Measurements from ENCODE around the gene SCLT1. TPM values are rescaled to one million over a fixed set of nuclear protein-coding genes. Genes with fewer than 3 reads are reported as not detected.

The SCLT1 gene
- total RNA-seq: 10 to 100 TPM; 11.5 to 23.6 (median 18.7) TPM

DNA sequence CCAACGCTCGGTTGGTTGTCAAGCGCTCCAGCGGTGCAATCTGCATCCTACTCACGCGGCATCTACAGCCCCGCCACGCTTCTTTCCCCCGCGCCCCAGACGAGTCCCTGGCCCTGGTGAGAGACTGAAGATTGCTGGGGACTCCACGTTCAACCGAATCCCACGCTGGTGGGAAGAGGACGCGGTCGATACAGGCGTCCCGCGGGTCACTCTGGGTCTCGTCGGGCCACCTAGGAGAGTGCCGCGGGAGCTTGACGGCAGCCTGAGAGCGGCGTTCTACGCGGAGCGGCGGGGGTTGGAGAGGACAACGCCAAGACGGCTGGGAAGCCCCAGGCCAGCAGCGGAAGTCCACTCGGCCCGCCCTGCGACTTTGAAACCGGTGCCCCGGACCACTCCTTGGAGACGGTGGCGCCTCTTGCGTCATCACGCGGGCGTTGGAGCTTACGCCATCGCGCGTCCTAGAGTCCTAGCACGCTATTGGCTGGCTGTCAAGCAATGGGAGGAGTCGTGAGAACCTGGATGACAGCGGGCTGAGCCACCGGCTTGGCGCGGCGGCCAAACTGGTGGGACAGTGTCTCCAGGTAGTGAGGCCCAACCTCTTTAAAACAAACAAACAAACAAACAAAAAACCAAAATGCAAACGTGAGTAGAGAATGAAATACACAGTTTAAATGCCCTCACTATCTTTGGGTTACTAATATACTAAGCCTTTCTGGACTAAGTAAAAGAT lies at the start of gene SCLT1:
SCLT1 (minus strand) TSS at position 349 of the 730 bp plus-strand sequence. CDS start 436 bp downstream, outside the sequence.
- peak; percentile 97 for DNase-seq (ENCODE audit: low spot score in 2 of 2)
- H3K4me1 ChIP-seq: peaks cover 0 to 4% of the 10 kb centered on the region in 2 donors
- H3K4me3 ChIP-seq: peak within 1 kb of the TSS; percentile 67 to 98 (median 79)
- no peaks in the 10 kb centered on the region for H3K27me3 ChIP-seq
- intact Hi-C loops (cut with DNase I; ENCODE audit: low total_unique reads): no loop called here
- H3K36me3 ChIP-seq: no peaks in the 10 kb centered on the region
- H3K9me3 ChIP-seq: no peaks in the 10 kb centered on the region
- H3K27ac ChIP-seq: peak within 1 kb of the TSS; percentile 95 to 98
- peak; percentile 83 to 91 (median 88) for TF ChIP-seq POLR2AphosphoS5 (IDR thresholded peaks at IDR 0.05)
- TF ChIP-seq, protein P1, sequence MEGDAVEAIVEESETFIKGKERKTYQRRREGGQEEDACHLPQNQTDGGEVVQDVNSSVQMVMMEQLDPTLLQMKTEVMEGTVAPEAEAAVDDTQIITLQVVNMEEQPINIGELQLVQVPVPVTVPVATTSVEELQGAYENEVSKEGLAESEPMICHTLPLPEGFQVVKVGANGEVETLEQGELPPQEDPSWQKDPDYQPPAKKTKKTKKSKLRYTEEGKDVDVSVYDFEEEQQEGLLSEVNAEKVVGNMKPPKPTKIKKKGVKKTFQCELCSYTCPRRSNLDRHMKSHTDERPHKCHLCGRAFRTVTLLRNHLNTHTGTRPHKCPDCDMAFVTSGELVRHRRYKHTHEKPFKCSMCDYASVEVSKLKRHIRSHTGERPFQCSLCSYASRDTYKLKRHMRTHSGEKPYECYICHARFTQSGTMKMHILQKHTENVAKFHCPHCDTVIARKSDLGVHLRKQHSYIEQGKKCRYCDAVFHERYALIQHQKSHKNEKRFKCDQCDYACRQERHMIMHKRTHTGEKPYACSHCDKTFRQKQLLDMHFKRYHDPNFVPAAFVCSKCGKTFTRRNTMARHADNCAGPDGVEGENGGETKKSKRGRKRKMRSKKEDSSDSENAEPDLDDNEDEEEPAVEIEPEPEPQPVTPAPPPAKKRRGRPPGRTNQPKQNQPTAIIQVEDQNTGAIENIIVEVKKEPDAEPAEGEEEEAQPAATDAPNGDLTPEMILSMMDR (IDR thresholded peaks at IDR 0.05): no peak
- no peak for TF ChIP-seq POLR2A (IDR thresholded peaks at IDR 0.05)

DNA sequence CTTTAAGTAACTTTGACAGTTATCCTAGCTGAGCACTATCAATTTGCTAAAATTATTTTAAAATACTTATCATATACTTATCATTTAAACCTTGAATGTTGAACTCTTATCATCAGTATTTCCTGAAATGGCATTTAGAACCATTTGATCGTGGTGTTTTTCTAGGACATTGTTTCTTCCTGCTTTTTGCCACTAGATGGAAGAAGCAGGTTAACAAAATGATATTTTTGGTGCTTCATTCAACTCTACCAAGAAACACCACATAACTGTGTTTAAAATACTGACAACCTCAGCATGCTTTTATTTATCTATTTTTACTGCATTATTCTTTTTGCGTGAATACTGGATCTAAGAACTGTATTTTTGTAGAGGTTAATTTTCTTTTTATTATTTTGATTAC lies 47.2 kb upstream of the SCLT1 start:
- Histone ChIP-seq H3K4me1 (no peaks in the 10 kb centered on the region), H3K36me3 (no peaks in the 10 kb centered on the region), H3K27me3 (no peaks in the 10 kb centered on the region), H3K9me3 (no peaks in the 10 kb centered on the region), H3K4me3 (no peak overlapping the region), H3K27ac (no peak overlapping the region)
- TF ChIP-seq POLR2AphosphoS5 (IDR thresholded peaks at IDR 0.05): no peak
- TF ChIP-seq POLR2A (IDR thresholded peaks at IDR 0.05): no peak
- TF ChIP-seq, protein P1 (IDR thresholded peaks at IDR 0.05): no peak
- intact Hi-C loops (cut with DNase I; ENCODE audit: low total_unique reads): no loop called here
- no peak for DNase-seq (ENCODE audit: low spot score in 2 of 2)

DNA sequence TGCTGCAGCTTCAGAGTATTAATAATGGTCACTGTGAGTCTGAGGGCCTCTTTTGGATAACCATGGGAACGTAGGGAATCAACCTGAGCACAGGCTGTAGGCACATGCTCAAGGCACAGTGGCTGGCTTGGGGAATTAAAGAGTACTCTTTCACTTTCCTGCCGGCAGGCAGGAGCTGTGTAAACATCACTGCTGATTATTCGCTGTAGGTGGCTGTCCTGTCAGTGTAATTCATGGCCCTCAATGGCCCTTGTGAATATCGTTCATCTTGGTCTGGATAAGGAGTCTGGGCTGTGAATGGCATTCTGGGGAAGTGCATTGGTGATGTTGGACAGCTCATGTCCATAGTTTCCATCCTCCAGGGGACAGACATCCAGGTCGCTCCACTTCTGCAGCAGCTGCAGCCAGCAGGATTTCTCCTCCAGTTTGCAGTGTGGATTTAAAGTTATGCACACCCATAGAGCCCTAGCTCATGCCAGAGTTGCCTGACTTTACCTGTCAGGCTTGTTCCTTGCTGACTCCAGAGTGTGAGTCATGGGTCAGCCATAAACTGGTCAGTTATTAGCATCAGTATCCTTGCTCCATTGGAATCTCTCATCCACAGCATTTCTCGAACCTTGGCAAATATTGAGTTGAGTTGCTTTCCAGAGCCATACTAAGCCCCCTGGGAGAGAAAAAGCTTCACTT lies 45.6 kb upstream of the SCLT1 start:
- intact Hi-C loops (cut with DNase I; ENCODE audit: low total_unique reads): no loop called here
- Histone ChIP-seq H3K36me3 (no peaks in the 10 kb centered on the region), H3K4me1 (no peaks in the 10 kb centered on the region), H3K4me3 (no peak overlapping the region), H3K27ac (no peak overlapping the region), H3K9me3 (no peaks in the 10 kb centered on the region), H3K27me3 (no peaks in the 10 kb centered on the region)
- no peak for DNase-seq (ENCODE audit: low spot score in 2 of 2)
- no peak for TF ChIP-seq POLR2A (IDR thresholded peaks at IDR 0.05)
- TF ChIP-seq, protein P1 (IDR thresholded peaks at IDR 0.05): no peak
- no peak for TF ChIP-seq POLR2AphosphoS5 (IDR thresholded peaks at IDR 0.05)

DNA sequence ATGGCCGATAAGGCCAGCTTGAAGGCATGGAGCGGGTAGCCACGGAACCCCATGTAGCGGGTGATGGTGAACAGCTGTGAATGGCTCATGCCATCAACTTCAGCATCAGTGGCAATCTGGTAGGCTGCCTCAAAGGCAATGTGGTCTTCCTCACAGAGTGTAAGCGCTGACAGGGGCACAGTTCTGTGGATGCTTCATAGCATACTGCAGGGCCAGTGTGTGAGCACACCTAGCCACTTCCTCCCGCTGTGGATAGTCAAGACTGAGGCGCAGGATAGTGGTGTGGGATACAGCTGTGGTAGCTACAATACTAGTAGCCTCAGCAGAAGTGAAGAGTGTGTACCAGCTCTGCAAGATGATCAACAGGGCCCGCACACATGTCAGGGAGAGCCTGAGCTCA lies 43.1 kb upstream of the SCLT1 start:
- intact Hi-C loops (cut with DNase I; ENCODE audit: low total_unique reads): no loop called here
- TF ChIP-seq POLR2A (IDR thresholded peaks at IDR 0.05): no peak
- TF ChIP-seq POLR2AphosphoS5 (IDR thresholded peaks at IDR 0.05): no peak
- TF ChIP-seq, protein P1 (IDR thresholded peaks at IDR 0.05): no peak
- Histone ChIP-seq H3K27ac (no peak overlapping the region), H3K4me1 (no peaks in the 10 kb centered on the region), H3K36me3 (no peaks in the 10 kb centered on the region), H3K9me3 (peaks cover 0 to 4% of the 10 kb centered on the region in 2 donors), H3K27me3 (no peaks in the 10 kb centered on the region), H3K4me3 (no peak overlapping the region)
- no peak for DNase-seq (ENCODE audit: low spot score in 2 of 2)

DNA sequence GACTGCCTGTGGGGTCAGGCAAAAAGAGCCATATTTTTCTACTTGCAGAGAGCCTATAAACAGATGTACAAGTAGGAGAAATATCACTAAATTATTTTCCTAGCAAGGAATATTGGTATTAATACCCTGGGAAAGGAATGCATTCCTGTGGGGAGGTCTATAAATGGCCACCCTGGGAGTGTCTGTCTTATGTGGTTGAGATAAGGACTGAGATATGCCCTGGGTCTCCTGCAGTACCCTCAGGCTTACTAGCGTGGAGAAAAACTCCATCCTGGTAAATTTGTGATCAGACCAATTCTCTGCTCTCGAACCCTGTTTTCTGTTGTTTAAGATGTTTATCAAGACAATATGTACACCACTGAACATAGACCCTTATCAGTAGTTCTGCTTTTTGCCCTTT lies 38.0 kb upstream of the SCLT1 start:
- TF ChIP-seq POLR2A (IDR thresholded peaks at IDR 0.05): no peak
- no peak for TF ChIP-seq POLR2AphosphoS5 (IDR thresholded peaks at IDR 0.05)
- TF ChIP-seq, protein P1 (IDR thresholded peaks at IDR 0.05): no peak
- no peaks in the 10 kb centered on the region for H3K27me3 ChIP-seq
- no peak overlapping the region for H3K4me3 ChIP-seq
- peaks cover 0 to 8% of the 10 kb centered on the region in 2 donors for H3K9me3 ChIP-seq
- H3K4me1 ChIP-seq: no peaks in the 10 kb centered on the region
- intact Hi-C loops (cut with DNase I; ENCODE audit: low total_unique reads): no loop called here
- no peak for DNase-seq (ENCODE audit: low spot score in 2 of 2)
- no peak overlapping the region for H3K27ac ChIP-seq
- no peaks in the 10 kb centered on the region for H3K36me3 ChIP-seq

All from breast epithelium (tissue), 4 donors.